ENCODE results near the gene STIMATE. TPM values are rescaled to one million over a fixed set of nuclear protein-coding genes. Genes with fewer than 3 reads are reported as not detected.

STIMATE gene
- total and polyA plus RNA-seq, 10 of the 15 experiments (the other 5 are each of a cell fraction or from before 2014, with no cell fraction given): 0.24 to 24.1 (median 15.4) TPM

DNA sequence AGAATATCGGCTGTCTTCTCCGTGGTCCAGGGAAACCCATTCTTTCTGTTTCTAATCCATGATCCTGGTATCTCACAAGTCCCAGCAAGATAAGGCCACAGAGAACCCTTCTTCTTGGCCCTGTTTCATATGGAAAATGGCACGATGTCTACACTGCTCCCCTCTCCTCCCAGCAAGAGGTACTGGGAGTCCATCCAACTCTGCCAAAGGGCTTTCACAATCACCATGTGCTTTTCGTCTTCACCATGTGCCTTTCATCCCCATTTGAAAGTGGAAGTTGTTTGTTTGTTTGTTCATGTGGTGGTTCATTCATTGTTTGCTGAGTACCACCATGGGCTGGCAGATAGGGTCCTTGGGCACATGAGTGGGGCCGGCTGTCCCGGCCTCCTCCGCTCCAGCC lies 97.3 kb downstream of the STIMATE start:
- Histone ChIP-seq H3K9me3 (replicated peaks; ENCODE audit: control insufficient read depth, insufficient read depth, low read length) (no peaks in the 10 kb centered on the region), H3K4me2 (ENCODE audit: control insufficient read depth, insufficient read depth) (no peak overlapping the region), H3K36me3 (ENCODE audit: control insufficient read depth in 2 of 2, insufficient read depth in 2 of 2, low read length in 1 of 2) (no peaks in the 10 kb centered on the region), H4K20me1 (ENCODE audit: control insufficient read depth, insufficient read depth) (no peaks in the 10 kb centered on the region), H3K4me1 (ENCODE audit: control insufficient read depth, insufficient read depth, low read length) (no peaks in the 10 kb centered on the region), H3K4me3 (no peak overlapping the region), H3K9ac (ENCODE audit: control insufficient read depth, insufficient read depth, low read length) (no peak overlapping the region), H3K27ac (ENCODE audit: control insufficient read depth, insufficient read depth) (no peak overlapping the region), H2AFZ (ENCODE audit: control insufficient read depth, low read depth, low read length) (no peak overlapping the region), H3K27me3 (replicated peaks in 1 of 2; ENCODE audit: control insufficient read depth in 2 of 2, insufficient read depth in 2 of 2, low read length in 1 of 2) (no peaks in the 10 kb centered on the region), H3K79me2 (ENCODE audit: control insufficient read depth, insufficient read depth, low read length) (no peaks in the 10 kb centered on the region)
- SMC1A ChIA-PET (ENCODE audit: uncharacterized antibody, unreplicated experiment): no interaction called here
- intact Hi-C loops (cut with micrococcal nuclease; ENCODE audit: unreplicated experiment) (no loop called here), in situ Hi-C loops (cut with MboI) (no loop called here)
- ATAC-seq (no peak), FAIRE-seq (no peak), DNase-seq (ENCODE audit: low read depth, low spot score) (no peak)
- WGBS (ENCODE audit: insufficient coverage, insufficient replicate concordance, low lambda C conversion rate, missing lambda C conversion rate): 80% methylated on average over 7 of the region's 7 CpGs
- BruUV-seq (replicated peaks): no TSS peak
- RAD21 ChIA-PET (ENCODE audit: unreplicated experiment): interaction anchor here (1.4 kb wide), 1 partner anchor 21 kb away, joined by 5 read pairs; no protein-coding TSS in a partner anchor
- POLR2A ChIA-PET: interaction anchor here (0.5 kb wide), 1 partner anchor 254 kb away, joined by 5 read pairs; no protein-coding TSS in a partner anchor
- CTCF ChIA-PET: interaction anchor here (0.6 to 1.0 kb wide), 3 partner anchors 23 to 134 kb away, joined by 3 read pairs; no protein-coding TSS in a partner anchor
- TF ChIP-seq EZH2 (IDR thresholded peaks at IDR 0.05; ENCODE audit: borderline replicate concordance, control insufficient read depth, low read depth, low read length): no peak
- TF ChIP-seq BMI1 (IDR thresholded peaks at IDR 0.05; ENCODE audit: borderline replicate concordance): no peak
- TF ChIP-seq, protein P1, sequence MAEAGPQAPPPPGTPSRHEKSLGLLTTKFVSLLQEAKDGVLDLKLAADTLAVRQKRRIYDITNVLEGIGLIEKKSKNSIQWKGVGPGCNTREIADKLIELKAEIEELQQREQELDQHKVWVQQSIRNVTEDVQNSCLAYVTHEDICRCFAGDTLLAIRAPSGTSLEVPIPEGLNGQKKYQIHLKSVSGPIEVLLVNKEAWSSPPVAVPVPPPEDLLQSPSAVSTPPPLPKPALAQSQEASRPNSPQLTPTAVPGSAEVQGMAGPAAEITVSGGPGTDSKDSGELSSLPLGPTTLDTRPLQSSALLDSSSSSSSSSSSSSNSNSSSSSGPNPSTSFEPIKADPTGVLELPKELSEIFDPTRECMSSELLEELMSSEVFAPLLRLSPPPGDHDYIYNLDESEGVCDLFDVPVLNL (IDR thresholded peaks at IDR 0.05; ENCODE audit: low read depth, low read length): no peak
- TF ChIP-seq, protein P2, sequence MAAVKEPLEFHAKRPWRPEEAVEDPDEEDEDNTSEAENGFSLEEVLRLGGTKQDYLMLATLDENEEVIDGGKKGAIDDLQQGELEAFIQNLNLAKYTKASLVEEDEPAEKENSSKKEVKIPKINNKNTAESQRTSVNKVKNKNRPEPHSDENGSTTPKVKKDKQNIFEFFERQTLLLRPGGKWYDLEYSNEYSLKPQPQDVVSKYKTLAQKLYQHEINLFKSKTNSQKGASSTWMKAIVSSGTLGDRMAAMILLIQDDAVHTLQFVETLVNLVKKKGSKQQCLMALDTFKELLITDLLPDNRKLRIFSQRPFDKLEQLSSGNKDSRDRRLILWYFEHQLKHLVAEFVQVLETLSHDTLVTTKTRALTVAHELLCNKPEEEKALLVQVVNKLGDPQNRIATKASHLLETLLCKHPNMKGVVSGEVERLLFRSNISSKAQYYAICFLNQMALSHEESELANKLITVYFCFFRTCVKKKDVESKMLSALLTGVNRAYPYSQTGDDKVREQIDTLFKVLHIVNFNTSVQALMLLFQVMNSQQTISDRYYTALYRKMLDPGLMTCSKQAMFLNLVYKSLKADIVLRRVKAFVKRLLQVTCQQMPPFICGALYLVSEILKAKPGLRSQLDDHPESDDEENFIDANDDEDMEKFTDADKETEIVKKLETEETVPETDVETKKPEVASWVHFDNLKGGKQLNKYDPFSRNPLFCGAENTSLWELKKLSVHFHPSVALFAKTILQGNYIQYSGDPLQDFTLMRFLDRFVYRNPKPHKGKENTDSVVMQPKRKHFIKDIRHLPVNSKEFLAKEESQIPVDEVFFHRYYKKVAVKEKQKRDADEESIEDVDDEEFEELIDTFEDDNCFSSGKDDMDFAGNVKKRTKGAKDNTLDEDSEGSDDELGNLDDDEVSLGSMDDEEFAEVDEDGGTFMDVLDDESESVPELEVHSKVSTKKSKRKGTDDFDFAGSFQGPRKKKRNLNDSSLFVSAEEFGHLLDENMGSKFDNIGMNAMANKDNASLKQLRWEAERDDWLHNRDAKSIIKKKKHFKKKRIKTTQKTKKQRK (IDR thresholded peaks at IDR 0.05; ENCODE audit: low read depth, low read length): no peak
- TF ChIP-seq, protein P3, sequence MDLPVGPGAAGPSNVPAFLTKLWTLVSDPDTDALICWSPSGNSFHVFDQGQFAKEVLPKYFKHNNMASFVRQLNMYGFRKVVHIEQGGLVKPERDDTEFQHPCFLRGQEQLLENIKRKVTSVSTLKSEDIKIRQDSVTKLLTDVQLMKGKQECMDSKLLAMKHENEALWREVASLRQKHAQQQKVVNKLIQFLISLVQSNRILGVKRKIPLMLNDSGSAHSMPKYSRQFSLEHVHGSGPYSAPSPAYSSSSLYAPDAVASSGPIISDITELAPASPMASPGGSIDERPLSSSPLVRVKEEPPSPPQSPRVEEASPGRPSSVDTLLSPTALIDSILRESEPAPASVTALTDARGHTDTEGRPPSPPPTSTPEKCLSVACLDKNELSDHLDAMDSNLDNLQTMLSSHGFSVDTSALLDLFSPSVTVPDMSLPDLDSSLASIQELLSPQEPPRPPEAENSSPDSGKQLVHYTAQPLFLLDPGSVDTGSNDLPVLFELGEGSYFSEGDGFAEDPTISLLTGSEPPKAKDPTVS (IDR thresholded peaks at IDR 0.05; ENCODE audit: low read depth, low read length): no peak
- TF ChIP-seq SUZ12 (IDR thresholded peaks at IDR 0.05; ENCODE audit: unreplicated experiment): no peak
- TF ChIP-seq, protein P4, sequence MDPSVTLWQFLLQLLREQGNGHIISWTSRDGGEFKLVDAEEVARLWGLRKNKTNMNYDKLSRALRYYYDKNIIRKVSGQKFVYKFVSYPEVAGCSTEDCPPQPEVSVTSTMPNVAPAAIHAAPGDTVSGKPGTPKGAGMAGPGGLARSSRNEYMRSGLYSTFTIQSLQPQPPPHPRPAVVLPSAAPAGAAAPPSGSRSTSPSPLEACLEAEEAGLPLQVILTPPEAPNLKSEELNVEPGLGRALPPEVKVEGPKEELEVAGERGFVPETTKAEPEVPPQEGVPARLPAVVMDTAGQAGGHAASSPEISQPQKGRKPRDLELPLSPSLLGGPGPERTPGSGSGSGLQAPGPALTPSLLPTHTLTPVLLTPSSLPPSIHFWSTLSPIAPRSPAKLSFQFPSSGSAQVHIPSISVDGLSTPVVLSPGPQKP (IDR thresholded peaks at IDR 0.05; ENCODE audit: low read depth, low read length): no peak
- TF ChIP-seq RCOR1 (conservative IDR thresholded peaks at IDR 0.05; ENCODE audit: low read depth, low read length): no peak
- TF ChIP-seq STAT1 (conservative IDR thresholded peaks at IDR 0.05): no peak
- TF ChIP-seq SPI1 (IDR thresholded peaks at IDR 0.05; ENCODE audit: borderline replicate concordance, insufficient read depth, low read depth, low read length): no peak
- no peak for TF ChIP-seq MTA3 (IDR thresholded peaks at IDR 0.05; ENCODE audit: borderline replicate concordance, low read length)

Data from GM12878 (cell line).